HG03521 (cell line): ENCODE data around the gene TTC36.
"Not testable (repeated sequence)": the region's sequence is repeated elsewhere in the genome, so short reads cannot be mapped to it uniquely, and the experiment has no call there.

ENCODE experiments used
- ATAC-seq: cut with Tn5 transposase; IDR thresholded peaks from one replicate; pipeline ENCODE4 v1.9.1; 2021; ENCODE audit warnings: mild to moderate bottlenecking, moderate library complexity; ENCODE audit not compliant: unreplicated experiment

TTC36 gene

GRCh38 chr11:118531597-118532084 lies 4.4 kb downstream of the TTC36 start:
- ATAC-seq, result no peak

DNA sequence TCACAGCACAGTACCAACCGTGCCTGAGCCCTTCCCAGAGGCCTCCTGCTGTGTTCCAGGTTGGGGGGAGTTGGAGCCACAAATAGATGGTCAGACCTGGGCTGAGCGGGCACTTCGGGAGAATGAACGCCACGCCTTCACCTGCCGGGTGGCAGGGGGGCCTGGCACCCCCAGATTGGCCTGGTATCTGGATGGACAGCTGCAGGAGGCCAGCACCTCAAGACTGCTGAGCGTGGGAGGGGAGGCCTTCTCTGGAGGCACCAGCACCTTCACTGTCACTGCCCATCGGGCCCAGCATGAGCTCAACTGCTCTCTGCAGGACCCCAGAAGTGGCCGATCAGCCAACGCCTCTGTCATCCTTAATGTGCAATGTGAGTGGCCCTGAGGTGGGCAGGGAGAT lies 4.8 kb downstream of the TTC36 start:
- no peak for ATAC-seq

DNA sequence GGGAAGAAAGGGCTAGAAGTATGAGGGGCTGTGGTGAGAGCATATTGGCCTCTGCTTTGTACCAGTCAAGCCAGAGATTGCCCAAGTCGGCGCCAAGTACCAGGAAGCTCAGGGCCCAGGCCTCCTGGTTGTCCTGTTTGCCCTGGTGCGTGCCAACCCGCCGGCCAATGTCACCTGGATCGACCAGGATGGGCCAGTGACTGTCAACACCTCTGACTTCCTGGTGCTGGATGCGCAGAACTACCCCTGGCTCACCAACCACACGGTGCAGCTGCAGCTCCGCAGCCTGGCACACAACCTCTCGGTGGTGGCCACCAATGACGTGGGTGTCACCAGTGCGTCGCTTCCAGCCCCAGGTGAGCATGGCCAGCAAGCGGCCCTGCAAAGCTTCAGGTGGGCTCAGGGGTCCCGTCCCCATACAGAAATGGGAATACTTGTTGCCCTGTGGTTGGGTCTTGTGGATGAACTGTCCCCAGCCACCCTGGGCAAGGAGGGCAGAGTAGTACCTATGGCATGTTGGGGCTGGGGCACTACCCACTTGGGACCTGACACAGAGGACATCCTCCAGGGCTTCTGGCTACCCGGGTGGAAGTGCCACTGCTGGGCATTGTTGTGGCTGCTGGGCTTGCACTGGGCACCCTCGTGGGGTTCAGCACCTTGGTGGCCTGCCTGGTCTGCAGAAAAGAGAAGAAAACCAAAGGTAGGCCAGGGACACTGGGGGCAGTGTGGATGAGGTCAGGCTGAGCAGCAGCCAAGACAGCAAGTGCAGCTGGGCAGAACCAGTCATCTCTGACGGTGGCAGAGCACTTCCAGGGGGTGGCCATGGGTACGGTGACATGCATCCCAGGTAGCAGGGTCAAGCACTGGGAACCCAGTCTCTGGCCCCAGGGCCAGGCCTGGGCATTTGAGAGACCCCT lies 5.8 kb downstream of the TTC36 start:
- no peak for ATAC-seq

GRCh38 chr11:118533769-118534729 lies 6.8 kb downstream of the TTC36 start:
- ATAC-seq, result no peak

DNA sequence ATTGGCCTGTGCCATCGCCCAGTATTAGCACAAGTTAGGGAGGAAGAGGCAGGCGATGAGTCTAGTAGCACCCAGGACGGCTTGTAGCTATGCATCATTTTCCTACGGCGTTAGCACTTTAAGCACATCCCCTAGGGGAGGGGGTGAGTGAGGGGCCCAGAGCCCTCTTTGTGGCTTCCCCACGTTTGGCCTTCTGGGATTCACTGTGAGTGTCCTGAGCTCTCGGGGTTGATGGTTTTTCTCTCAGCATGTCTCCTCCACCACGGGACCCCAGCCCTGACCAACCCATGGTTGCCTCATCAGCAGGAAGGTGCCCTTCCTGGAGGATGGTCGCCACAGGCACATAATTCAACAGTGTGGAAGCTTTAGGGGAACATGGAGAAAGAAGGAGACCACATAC lies 8.0 kb downstream of the TTC36 start:
- no peak for ATAC-seq

GRCh38 chr11:118536726-118537125 lies 9.5 kb downstream of the TTC36 start:
- ATAC-seq, result no peak

DNA sequence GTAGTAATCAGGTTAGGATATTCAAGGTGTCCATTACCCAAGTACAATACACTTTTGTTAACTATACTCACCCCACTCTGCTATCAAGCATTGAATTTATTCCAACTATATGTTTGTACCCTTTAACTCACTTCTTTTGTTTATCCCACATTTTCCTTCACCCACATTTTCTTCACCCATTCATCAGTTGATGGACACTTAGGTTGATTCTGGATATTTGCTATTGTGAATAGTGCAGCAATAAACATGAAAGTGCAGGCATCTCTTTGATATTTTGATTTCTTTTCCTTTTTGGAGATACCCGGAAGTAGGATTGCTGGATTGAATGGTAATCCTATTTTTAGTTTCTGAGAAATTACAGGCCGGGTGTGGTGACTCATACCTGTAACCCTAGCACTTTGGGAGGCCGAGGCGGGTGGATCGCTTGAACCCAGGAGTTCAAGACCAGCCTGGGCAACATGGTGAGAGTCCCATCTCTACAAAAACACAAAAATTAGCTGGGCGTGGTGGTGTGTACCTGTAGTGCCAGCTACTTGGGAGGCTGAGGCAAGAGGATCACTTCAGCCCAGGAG lies 10.2 kb downstream of the TTC36 start:
- no peak for ATAC-seq

DNA sequence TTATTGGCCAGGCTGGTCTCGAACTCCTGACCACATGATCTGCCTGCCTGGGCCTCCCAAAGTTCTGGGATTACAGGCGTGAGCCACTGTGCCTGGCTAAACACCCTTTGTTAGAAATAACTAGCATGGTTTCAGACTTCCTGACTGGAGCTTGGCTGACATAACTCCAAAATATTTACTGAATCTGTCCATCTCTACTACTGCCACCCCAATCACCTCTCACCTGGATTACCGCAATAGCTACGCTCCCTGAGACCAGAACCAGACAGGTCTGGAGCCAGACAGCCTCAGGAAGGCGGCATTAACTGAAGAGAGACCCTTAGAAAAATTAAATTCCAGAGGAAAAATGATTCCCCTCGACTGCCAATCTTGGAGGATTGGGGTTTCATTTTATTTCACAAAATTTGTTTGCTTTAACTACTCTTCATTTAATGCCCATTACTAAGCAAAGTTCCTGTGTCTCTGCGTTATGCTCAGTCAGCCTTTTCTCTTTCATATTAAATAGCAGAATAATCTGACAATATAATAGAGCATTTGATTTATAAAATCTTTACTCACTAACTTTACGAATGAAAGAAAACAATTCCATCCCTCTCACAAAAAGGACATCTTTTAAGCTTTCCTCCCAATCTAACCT lies 16.9 kb downstream of the TTC36 start:
- no peak for ATAC-seq

GRCh38 chr11:118544647-118545010 lies 17.4 kb downstream of the TTC36 start:
- ATAC-seq, result no peak

DNA sequence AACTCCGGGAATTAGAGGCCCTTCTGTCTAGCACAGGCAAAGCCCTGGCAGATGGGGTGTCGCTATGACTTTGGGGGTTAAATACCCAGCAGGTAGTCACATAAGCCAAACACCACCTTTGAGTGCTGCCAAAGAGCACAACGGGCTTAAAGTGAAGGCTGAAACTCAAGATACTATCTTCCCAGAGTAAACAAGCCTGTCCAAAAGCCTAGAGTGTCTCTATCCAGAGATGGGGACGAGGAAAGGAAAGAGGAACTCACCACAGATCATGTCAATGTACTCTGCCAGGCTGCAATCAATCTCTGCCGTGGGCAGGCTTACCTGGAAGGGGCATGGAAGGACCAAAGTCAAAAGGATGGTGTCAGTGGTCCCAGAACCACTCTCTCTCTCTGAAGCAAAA lies 18.3 kb downstream of the TTC36 start:
- ATAC-seq, result no peak

GRCh38 chr11:118547132-118547531 lies 19.9 kb downstream of the TTC36 start:
- no peak for ATAC-seq

GRCh38 chr11:118552341-118552740 lies 25.1 kb downstream of the TTC36 start:
- no peak for ATAC-seq

GRCh38 chr11:118560806-118561205 lies 33.5 kb downstream of the TTC36 start:
- no peak for ATAC-seq

DNA sequence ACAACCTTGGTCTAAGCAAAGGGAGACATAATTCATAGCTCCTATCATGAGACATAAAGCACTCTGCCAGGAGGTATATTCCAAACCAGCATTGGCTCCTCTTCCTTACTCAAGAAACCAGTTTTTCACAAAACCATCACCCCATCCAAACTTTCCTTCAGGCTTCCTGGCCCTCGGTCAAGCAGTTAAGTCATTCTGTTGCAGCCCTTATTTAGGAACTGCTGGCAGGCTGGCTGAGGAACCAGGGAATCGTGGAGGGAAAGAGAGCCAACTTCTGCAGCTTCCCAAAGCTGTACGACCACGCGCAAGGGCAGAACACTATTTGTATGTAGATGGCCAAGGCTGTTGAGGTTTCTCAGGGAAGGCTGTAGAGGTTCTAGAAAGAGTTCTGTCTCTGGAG lies 37.8 kb downstream of the TTC36 start:
- ATAC-seq, result no peak

DNA sequence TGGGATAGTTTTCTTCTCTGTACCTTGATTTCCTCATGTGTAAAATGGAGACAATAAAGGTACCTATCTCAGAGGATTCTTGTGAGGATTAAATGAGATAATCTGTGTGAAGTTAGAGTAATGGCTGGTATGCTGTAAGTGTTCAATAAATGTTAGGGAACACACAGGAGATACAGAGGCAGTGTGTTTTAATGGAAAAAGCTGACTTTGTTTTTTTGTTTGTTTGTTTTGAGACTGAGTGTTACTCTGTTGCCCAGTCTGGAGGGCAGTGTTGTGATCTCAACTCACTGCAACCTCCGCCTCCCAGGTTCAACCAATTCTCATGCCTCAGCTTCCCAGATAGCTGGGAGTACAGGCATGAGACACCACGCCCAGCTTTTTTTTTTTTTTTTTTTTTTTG lies 42.4 kb downstream of the TTC36 start:
- no peak for ATAC-seq

DNA sequence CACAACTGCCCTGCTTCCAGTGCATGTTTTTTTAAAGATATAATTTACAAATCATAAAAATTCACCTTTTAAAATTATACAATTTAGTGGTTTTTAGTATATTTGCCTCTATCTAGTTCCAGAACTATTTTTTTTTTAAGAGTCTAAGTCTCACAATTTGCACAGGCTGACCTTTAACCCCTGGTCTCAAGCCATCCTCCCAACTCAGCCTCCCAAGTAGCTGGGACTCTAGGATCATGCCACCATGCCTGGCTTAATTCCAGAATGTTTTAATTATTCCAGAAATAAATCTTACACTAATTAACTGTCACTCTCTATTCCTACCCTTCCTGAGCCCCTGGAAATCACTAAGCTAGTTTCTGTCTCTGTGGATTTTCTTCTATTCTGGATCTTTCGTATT lies 43.5 kb downstream of the TTC36 start:
- ATAC-seq, result no peak

GRCh38 chr11:118571701-118572060 lies 44.4 kb downstream of the TTC36 start:
- not testable (repeated sequence) for ATAC-seq

DNA sequence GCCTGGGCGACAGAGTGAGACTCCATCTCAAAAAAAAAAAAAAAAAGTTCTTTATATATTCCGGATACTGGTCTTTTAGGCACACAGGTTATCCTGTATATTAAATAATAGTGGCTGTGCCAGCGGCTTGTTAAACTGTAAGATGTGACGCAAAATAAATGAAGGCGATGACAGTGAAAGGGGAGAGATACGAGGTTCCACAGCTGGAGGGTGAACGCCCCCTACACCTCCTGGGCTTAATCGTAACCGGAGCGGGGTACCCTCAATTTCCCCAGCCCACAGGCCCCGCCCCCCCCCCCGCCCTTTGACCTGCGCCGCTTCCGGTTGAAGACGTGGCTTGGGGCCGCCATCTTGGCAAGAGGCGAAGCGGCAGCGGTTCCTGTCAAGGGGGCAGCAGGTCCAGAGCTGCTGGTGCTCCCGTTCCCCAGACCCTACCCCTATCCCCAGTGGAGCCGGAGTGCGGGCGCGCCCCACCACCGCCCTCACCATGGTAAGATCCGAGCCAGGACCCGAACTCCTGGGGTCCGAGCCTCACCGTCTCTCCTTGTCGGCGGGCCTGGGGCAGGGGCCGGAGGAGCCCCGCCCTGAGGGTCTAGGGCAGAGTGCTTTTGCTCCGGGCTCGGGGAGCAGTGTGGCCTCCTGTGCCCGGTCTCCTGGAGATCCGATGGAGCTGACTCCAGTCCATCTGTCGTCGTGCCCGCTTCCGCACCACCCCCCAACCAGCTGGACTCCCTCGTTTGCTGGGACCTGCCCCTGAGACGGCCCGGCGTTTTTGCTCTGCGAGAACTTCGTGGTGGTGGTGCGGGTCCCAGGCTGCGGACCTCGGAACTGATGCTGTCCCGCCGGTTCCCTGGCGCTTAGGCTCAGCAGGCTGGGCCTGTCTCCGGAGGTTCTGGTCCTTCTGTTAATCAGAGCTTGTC lies 45.0 kb downstream of the TTC36 start, which contains the start of gene ARCN1:
ARCN1 (plus strand) TSS at position 349 of the 920 bp plus-strand sequence; CDS start at position 488, 139 bp downstream.
- peak; percentile 51 for ATAC-seq

- ATAC-seq, result peak; percentile 17
Observed at GRCh38 chr11:118572981-118573550, 45.8 kb downstream of the TTC36 start.
